HL-60/S4 treated with retinoic acid at 250 ng/mL for 4 days and 3 days (cell line): ENCODE data around the gene MEAF6.
"Not testable (repeated sequence)": the region's sequence is repeated elsewhere in the genome, so short reads cannot be mapped to it uniquely, and the experiment has no call there.

ENCODE experiments used
- in situ Hi-C: fragments of 300-500 bp; cut with MboI; formaldehyde crosslinking; loops from 2 replicates; pipeline ENCODE4 v1.7.0; 2022; ENCODE audit warnings: low sequenced_read_pairs

MEAF6 gene

GRCh38 chr1:37514350-37515184, at the start of gene MEAF6:
Gene MEAF6 (minus strand): TSS chr1:37514766. CDS start chr1:37514746, 20 bp downstream.
- in situ Hi-C loops, result no loop called here

GRCh38 chr1:37562984-37563383, 48.4 kb upstream of the MEAF6 start:
- in situ Hi-C loops, result no loop called here

- in situ Hi-C loops, result no loop called here
Observed at GRCh38 chr1:37561133-37562132, 46.9 kb upstream of the MEAF6 start.

GRCh38 chr1:37560401-37561132, 46.0 kb upstream of the MEAF6 start:
- in situ Hi-C loops, result no loop called here

- in situ Hi-C loops, result not testable (repeated sequence)
Observed at GRCh38 chr1:37559957-37560379, 45.4 kb upstream of the MEAF6 start.

- in situ Hi-C loops, result no loop called here
Observed at GRCh38 chr1:37559080-37559479, 44.5 kb upstream of the MEAF6 start.

- in situ Hi-C loops, result no loop called here
Observed at GRCh38 chr1:37558411-37558810, 43.8 kb upstream of the MEAF6 start.

- in situ Hi-C loops, result no loop called here
Observed at GRCh38 chr1:37557402-37557801, 42.8 kb upstream of the MEAF6 start.

- in situ Hi-C loops, result no loop called here
Observed at GRCh38 chr1:37556712-37557196, 42.2 kb upstream of the MEAF6 start, which contains the start of gene DNALI1. Gene DNALI1 (plus strand): TSS chr1:37556940. CDS start chr1:37556995, 55 bp downstream.

- in situ Hi-C loops, result no loop called here
Observed at GRCh38 chr1:37553927-37554808, 39.6 kb upstream of the MEAF6 start, which contains the start of gene SNIP1. Gene SNIP1 (minus strand): TSS chr1:37554293. CDS start chr1:37554229, 64 bp downstream.

- in situ Hi-C loops, result no loop called here
Observed at GRCh38 chr1:37553598-37553926, 39.0 kb upstream of the MEAF6 start.

GRCh38 chr1:37549341-37549740, 34.8 kb upstream of the MEAF6 start:
- in situ Hi-C loops, result no loop called here

- in situ Hi-C loops, result no loop called here
Observed at GRCh38 chr1:37545019-37545418, 30.5 kb upstream of the MEAF6 start.

GRCh38 chr1:37544530-37544929, 30.0 kb upstream of the MEAF6 start:
- in situ Hi-C loops, result no loop called here

- in situ Hi-C loops, result no loop called here
Observed at GRCh38 chr1:37540036-37540785, 25.6 kb upstream of the MEAF6 start.

- in situ Hi-C loops, result not testable (repeated sequence)
Observed at GRCh38 chr1:37539154-37539553, 24.6 kb upstream of the MEAF6 start.

- in situ Hi-C loops, result no loop called here
Observed at GRCh38 chr1:37537378-37537777, 22.8 kb upstream of the MEAF6 start.

GRCh38 chr1:37533317-37534093, 18.9 kb upstream of the MEAF6 start:
- in situ Hi-C loops, result no loop called here
